SW480 (cell line): ENCODE measurements around the gene EPHB2.

ENCODE experiments used
- DNase-seq: peaks from one replicate; pipeline ENCODE4 v3.0.0-alpha.2; 2016; ENCODE audit warnings: low spot score

EPHB2 gene

GRCh38 chr1:22860883-22861385 is 150.3 kb downstream of the EPHB2 start:
- DNase-seq: no peak

GRCh38 chr1:22861764-22862440 is 151.3 kb downstream of the EPHB2 start:
- peak; percentile 43 for DNase-seq

GRCh38 chr1:22862752-22863151 is 152.1 kb downstream of the EPHB2 start:
- no peak for DNase-seq

GRCh38 chr1:22863766-22864165 is 153.1 kb downstream of the EPHB2 start:
- DNase-seq: no peak

GRCh38 chr1:22864886-22865285 is 154.2 kb downstream of the EPHB2 start:
- DNase-seq: no peak

- DNase-seq: no peak
These were observed 155.1 kb downstream of the EPHB2 start for GRCh38 chr1:22865736-22866135.

GRCh38 chr1:22866868-22867267 is 156.2 kb downstream of the EPHB2 start:
- no peak for DNase-seq

GRCh38 chr1:22868331-22868730 is 157.7 kb downstream of the EPHB2 start:
- DNase-seq: no peak

- no peak for DNase-seq
These were observed 158.7 kb downstream of the EPHB2 start for GRCh38 chr1:22869325-22869724.

- DNase-seq: no peak
These were observed 159.7 kb downstream of the EPHB2 start for GRCh38 chr1:22870201-22870871.

- no peak for DNase-seq
These were observed 162.5 kb downstream of the EPHB2 start for GRCh38 chr1:22872981-22873664.

GRCh38 chr1:22874785-22875184 is 164.1 kb downstream of the EPHB2 start:
- DNase-seq: no peak

- DNase-seq: no peak
These were observed 164.6 kb downstream of the EPHB2 start for GRCh38 chr1:22875241-22875640.

GRCh38 chr1:22875841-22876240 is 165.2 kb downstream of the EPHB2 start:
- DNase-seq: no peak

GRCh38 chr1:22876359-22877111 is 165.9 kb downstream of the EPHB2 start:
- DNase-seq: no peak

- DNase-seq: no peak
These were observed 166.7 kb downstream of the EPHB2 start for GRCh38 chr1:22877112-22877915.

GRCh38 chr1:22877980-22878379 is 167.3 kb downstream of the EPHB2 start:
- DNase-seq: no peak

GRCh38 chr1:22878626-22879025 is 168.0 kb downstream of the EPHB2 start:
- no peak for DNase-seq

GRCh38 chr1:22879445-22879844 is 168.8 kb downstream of the EPHB2 start:
- DNase-seq: no peak

GRCh38 chr1:22880174-22880601 is 169.5 kb downstream of the EPHB2 start:
- peak; percentile 15 for DNase-seq

GRCh38 chr1:22883406-22883805 is 172.8 kb downstream of the EPHB2 start:
- DNase-seq: no peak
